Measurements from ENCODE around the gene PSMD8. TPM values are rescaled to one million over a fixed set of nuclear protein-coding genes. Genes with fewer than 3 reads are reported as not detected.
"Not testable (repeated sequence)": the region's sequence is repeated elsewhere in the genome, so short reads cannot be mapped to it uniquely, and the experiment has no call there.

Gene PSMD8
- total and polyA plus RNA-seq, 4 experiments from 2014 or later, result 89.6 to 197 (median 134) TPM

DNA sequence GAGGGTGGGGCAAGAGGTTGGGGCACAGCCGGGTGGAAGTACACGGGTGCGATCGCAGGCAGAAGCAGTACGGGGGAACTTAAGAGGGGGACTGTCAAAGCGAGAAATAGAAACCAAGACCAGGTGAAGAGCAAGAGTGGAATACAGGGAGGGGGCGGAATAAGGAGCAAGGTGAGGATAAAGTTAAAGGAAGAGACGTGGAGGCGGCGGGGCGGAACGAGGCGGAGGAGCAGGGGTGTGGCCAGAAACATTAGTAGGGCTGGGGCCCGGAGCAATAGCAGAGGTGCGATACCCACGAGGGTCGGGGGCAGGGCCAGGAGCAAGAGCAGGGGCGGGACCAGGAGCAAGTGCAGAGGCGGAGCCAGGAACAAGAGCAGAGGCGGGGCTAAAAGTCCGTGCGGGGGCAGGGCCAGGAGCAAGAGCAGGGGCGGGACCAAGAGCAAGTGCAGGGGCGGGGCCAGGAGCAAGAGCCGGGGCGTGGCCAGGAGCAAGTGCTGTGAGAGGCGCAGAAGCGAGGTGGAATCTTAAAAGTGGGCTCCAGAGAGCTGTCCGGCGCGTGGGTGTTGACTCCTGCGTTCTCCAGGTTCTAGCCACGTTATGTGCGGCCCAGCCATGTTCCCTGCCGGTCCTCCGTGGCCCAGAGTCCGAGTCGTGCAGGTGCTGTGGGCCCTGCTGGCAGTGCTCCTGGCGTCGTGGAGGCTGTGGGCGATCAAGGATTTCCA, 37.6 kb upstream of the PSMD8 start:
- H3K27me3 Mint-ChIP-seq, result no peaks in the 10 kb centered on the region
- no peaks in the 10 kb centered on the region for H3K27me3 ChIP-seq (ENCODE audit: insufficient read depth, low read length)
- peak; percentile 94 to 96 (median 95) for DNase-seq
- peak overlapping the region; percentile 83 for H3K27ac ChIP-seq (ENCODE audit: low read depth, low read length)
- H3K4me3 ChIP-seq (ENCODE audit: low read length in 2 of 2), result peak overlapping the region; percentile 79 to 88
- peaks cover 7% of the 10 kb centered on the region for H3K4me1 ChIP-seq (ENCODE audit: insufficient read depth, low read length)
- H3K36me3 ChIP-seq (ENCODE audit: insufficient read depth, low read length), result no peaks in the 10 kb centered on the region
- ChIA-PET POLR2A (ENCODE audit: partially characterized antibody) (interaction anchor here (0.6 to 4.2 kb wide), 8 partner anchors 18 to 432 kb away, joined by 3 to 90 read pairs (median 4); partner anchors contain the start of genes EIF3K, FAM98C, GGN and PSMD8), CTCF (ENCODE audit: partially characterized antibody) (interaction anchor here (1.0 to 7.8 kb wide), 12 partner anchors 24 to 434 kb away, joined by 3 to 73 read pairs (median 6); partner anchors contain the start of genes FAM98C, PSMD8, SIPA1L3 and WDR87)
- H3K9me3 ChIP-seq (ENCODE audit: control insufficient read depth in 1 of 2, low read length in 2 of 2), result no peaks in the 10 kb centered on the region
- H3K27ac Mint-ChIP-seq, result peak overlapping the region; percentile 94 to 100 (median 99)
- H3K9me3 Mint-ChIP-seq, result peaks cover 0 to 2% (median 0%) of the 10 kb centered on the region in 8 donors
- intact Hi-C loops (cut with micrococcal nuclease), result loop anchor here (1.0 to 10.0 kb wide), 7 partner anchors 38 to 1022 kb away; partner anchors contain the start of genes ACTN4, PSMD8 and SIPA1L3
- H3K4me1 Mint-ChIP-seq, result peaks cover 11 to 20% (median 16%) of the 10 kb centered on the region in 4 donors
- peaks cover 5 to 13% of the 10 kb centered on the region in 2 donors for H3K36me3 Mint-ChIP-seq
- peak overlapping the region; percentile 93 to 99 (median 96) for H3K4me3 Mint-ChIP-seq

DNA sequence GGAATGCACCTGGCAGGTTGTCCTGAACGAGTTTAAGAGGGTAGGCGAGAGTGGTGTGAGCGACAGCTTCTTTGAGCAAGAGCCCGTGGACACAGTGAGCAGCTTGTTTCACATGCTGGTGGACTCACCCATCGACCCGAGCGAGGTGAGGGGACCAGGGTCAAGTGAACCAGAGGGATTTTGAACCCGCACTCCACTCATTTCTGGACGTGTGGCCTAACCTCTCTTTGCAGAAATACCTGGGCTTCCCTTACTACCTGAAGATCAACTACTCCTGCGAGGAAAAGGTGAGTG, 37.1 kb upstream of the PSMD8 start:
- Mint-ChIP-seq H3K9me3 (peaks cover 0 to 2% (median 0%) of the 10 kb centered on the region in 8 donors), H3K27me3 (no peaks in the 10 kb centered on the region), H3K27ac (peak overlapping the region; percentile 94 to 100 (median 99)), H3K4me1 (peaks cover 11 to 20% (median 16%) of the 10 kb centered on the region in 4 donors), H3K4me3 (peak overlapping the region; percentile 93 to 99 (median 96)), H3K36me3 (peaks cover 5 to 13% of the 10 kb centered on the region in 2 donors)
- DNase-seq, result no peak
- CTCF ChIA-PET (ENCODE audit: partially characterized antibody), result interaction anchor here (1.0 to 2.0 kb wide), 4 partner anchors 37 to 103 kb away, joined by 3 to 13 read pairs (median 6); partner anchors contain the start of genes FAM98C and PSMD8
- intact Hi-C loops (cut with micrococcal nuclease), result loop anchor here (5.0 to 10.0 kb wide), 3 partner anchors 195 to 1023 kb away; no protein-coding TSS in a partner anchor
- Histone ChIP-seq H3K9me3 (ENCODE audit: control insufficient read depth in 1 of 2, low read length in 2 of 2) (no peaks in the 10 kb centered on the region), H3K36me3 (ENCODE audit: insufficient read depth, low read length) (no peaks in the 10 kb centered on the region), H3K4me1 (ENCODE audit: insufficient read depth, low read length) (peaks cover 7% of the 10 kb centered on the region), H3K27ac (ENCODE audit: low read depth, low read length) (peak overlapping the region; percentile 83), H3K4me3 (ENCODE audit: low read length in 2 of 2) (peak overlapping the region; percentile 34 to 79), H3K27me3 (ENCODE audit: insufficient read depth, low read length) (no peaks in the 10 kb centered on the region)
- POLR2A ChIA-PET (ENCODE audit: partially characterized antibody), result interaction anchor here (0.8 to 4.2 kb wide), 4 partner anchors 18 to 281 kb away, joined by 3 to 90 read pairs (median 6); partner anchors contain the start of genes EIF3K, FAM98C and PSMD8

GRCh38 chr19:38339011-38339410, 35.4 kb upstream of the PSMD8 start:
- peak overlapping the region in 2 of 8 donors; percentile 30 to 63 for H3K4me3 Mint-ChIP-seq
- H3K36me3 Mint-ChIP-seq, result peaks cover 5 to 14% of the 10 kb centered on the region in 2 donors
- POLR2A ChIA-PET (ENCODE audit: partially characterized antibody); H3K27me3 Mint-ChIP-seq; DNase-seq; H3K9me3 ChIP-seq (ENCODE audit: control insufficient read depth in 1 of 2, low read length in 2 of 2); H3K4me1 ChIP-seq (ENCODE audit: insufficient read depth, low read length); H3K27ac ChIP-seq (ENCODE audit: low read depth, low read length); H3K36me3 ChIP-seq (ENCODE audit: insufficient read depth, low read length); H3K9me3 Mint-ChIP-seq; H3K27me3 ChIP-seq (ENCODE audit: insufficient read depth, low read length); H3K4me3 ChIP-seq (ENCODE audit: low read length in 2 of 2): not testable (repeated sequence)
- intact Hi-C loops (cut with micrococcal nuclease), result loop anchor here (5.0 to 10.0 kb wide), 3 partner anchors 197 to 1024 kb away; no protein-coding TSS in a partner anchor
- CTCF ChIA-PET (ENCODE audit: partially characterized antibody), result interaction anchor here (2.0 kb wide), 1 partner anchor 96 kb away, joined by 13 read pairs; no protein-coding TSS in a partner anchor
- H3K27ac Mint-ChIP-seq, result peak overlapping the region in 1 of 7 donors; percentile 46
- H3K4me1 Mint-ChIP-seq, result peaks cover 11 to 20% (median 16%) of the 10 kb centered on the region in 4 donors

- DNase-seq, result no peak
- CTCF ChIA-PET (ENCODE audit: partially characterized antibody), result no interaction called here
- Histone ChIP-seq H3K4me3 (ENCODE audit: low read length in 2 of 2) (no peak overlapping the region), H3K9me3 (ENCODE audit: control insufficient read depth in 1 of 2, low read length in 2 of 2) (no peaks in the 10 kb centered on the region), H3K27ac (ENCODE audit: low read depth, low read length) (no peak overlapping the region), H3K36me3 (ENCODE audit: insufficient read depth, low read length) (no peaks in the 10 kb centered on the region), H3K4me1 (ENCODE audit: insufficient read depth, low read length) (peaks cover 7% of the 10 kb centered on the region), H3K27me3 (ENCODE audit: insufficient read depth, low read length) (no peaks in the 10 kb centered on the region)
- Mint-ChIP-seq H3K4me1 (peaks cover 11 to 17% (median 15%) of the 10 kb centered on the region in 4 donors), H3K27ac (peak overlapping the region in 2 of 7 donors; percentile 30 to 69), H3K9me3 (peaks cover 0 to 1% (median 0%) of the 10 kb centered on the region in 8 donors), H3K4me3 (no peak overlapping the region), H3K36me3 (peaks cover 7 to 12% of the 10 kb centered on the region in 2 donors), H3K27me3 (no peaks in the 10 kb centered on the region)
- POLR2A ChIA-PET (ENCODE audit: partially characterized antibody), result no interaction called here
- intact Hi-C loops (cut with micrococcal nuclease), result no loop called here
These were observed 33.4 kb upstream of the PSMD8 start for GRCh38 chr19:38340927-38341326.

DNA sequence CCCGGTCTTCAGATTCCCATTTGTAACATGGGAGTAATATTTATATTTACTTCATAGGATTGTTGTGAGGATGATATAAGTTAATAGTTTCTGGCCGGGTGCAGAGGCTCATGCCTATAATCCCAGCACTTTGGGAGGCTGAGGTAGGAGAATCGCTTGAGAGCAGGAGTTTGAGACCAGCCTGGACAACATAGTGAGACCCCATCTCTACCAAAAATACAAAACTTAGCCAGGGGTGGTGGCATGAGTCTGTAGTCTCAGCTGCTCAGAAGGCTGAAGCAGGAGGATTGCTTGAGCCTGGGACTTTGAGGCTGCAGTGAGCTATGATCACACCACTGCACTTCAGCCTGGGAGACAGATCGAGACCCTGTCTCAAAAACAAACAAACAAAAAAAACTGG, 27.5 kb upstream of the PSMD8 start:
- no peaks in the 10 kb centered on the region for H3K9me3 ChIP-seq (ENCODE audit: control insufficient read depth in 1 of 2, low read length in 2 of 2)
- H3K4me3 ChIP-seq (ENCODE audit: low read length in 2 of 2), result no peak overlapping the region
- H3K27ac Mint-ChIP-seq, result no peak overlapping the region
- no peaks in the 10 kb centered on the region for H3K4me1 ChIP-seq (ENCODE audit: insufficient read depth, low read length)
- H3K27me3 Mint-ChIP-seq, result no peaks in the 10 kb centered on the region
- no peaks in the 10 kb centered on the region for H3K4me1 Mint-ChIP-seq
- intact Hi-C loops (cut with micrococcal nuclease), result no loop called here
- H3K27me3 ChIP-seq (ENCODE audit: insufficient read depth, low read length), result no peaks in the 10 kb centered on the region
- no peak overlapping the region for H3K4me3 Mint-ChIP-seq
- H3K27ac ChIP-seq (ENCODE audit: low read depth, low read length), result no peak overlapping the region
- no peak for DNase-seq
- H3K36me3 ChIP-seq (ENCODE audit: insufficient read depth, low read length), result no peaks in the 10 kb centered on the region
- ChIA-PET CTCF (ENCODE audit: partially characterized antibody) (no interaction called here), POLR2A (ENCODE audit: partially characterized antibody) (no interaction called here)
- no peaks in the 10 kb centered on the region for H3K9me3 Mint-ChIP-seq
- H3K36me3 Mint-ChIP-seq, result peaks cover 1 to 3% of the 10 kb centered on the region in 2 donors

DNA sequence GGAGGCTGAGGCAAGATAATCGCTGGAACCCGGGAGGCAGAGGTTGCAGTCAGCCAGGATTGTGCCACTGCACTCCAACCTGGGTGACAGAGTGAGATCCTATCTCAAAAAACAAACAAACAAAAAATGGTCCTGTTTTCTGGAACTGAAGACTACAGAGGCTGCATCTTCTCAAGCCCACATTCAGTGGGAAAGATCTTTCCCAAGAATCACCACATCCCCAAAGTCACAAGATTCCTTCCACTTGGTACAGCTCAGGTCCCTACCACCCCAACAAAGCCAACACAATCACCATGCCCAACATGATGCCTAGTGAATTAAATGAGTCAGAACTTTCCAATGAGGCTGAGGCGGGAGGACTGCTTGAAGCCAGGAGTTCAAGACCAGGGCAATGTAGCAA, 23.5 kb upstream of the PSMD8 start:
- POLR2A ChIA-PET (ENCODE audit: partially characterized antibody), result interaction anchor here (0.9 to 1.2 kb wide), 2 partner anchors 10 to 23 kb away, joined by 3 read pairs; partner anchors contain the start of gene PSMD8
- H3K36me3 ChIP-seq (ENCODE audit: insufficient read depth, low read length), result no peaks in the 10 kb centered on the region
- intact Hi-C loops (cut with micrococcal nuclease), result no loop called here
- Mint-ChIP-seq H3K27me3 (no peaks in the 10 kb centered on the region), H3K4me3 (no peak overlapping the region), H3K4me1 (no peaks in the 10 kb centered on the region), H3K36me3 (peaks cover 0 to 1% of the 10 kb centered on the region in 2 donors), H3K9me3 (no peaks in the 10 kb centered on the region), H3K27ac (no peak overlapping the region)
- no peak overlapping the region for H3K4me3 ChIP-seq (ENCODE audit: low read length in 2 of 2)
- no peaks in the 10 kb centered on the region for H3K27me3 ChIP-seq (ENCODE audit: insufficient read depth, low read length)
- H3K27ac ChIP-seq (ENCODE audit: low read depth, low read length), result no peak overlapping the region
- DNase-seq, result no peak
- CTCF ChIA-PET (ENCODE audit: partially characterized antibody), result no interaction called here
- H3K4me1 ChIP-seq (ENCODE audit: insufficient read depth, low read length), result no peaks in the 10 kb centered on the region
- H3K9me3 ChIP-seq (ENCODE audit: control insufficient read depth in 1 of 2, low read length in 2 of 2), result no peaks in the 10 kb centered on the region

- Histone ChIP-seq H3K4me1 (ENCODE audit: insufficient read depth, low read length) (no peaks in the 10 kb centered on the region), H3K36me3 (ENCODE audit: insufficient read depth, low read length) (no peaks in the 10 kb centered on the region), H3K27ac (ENCODE audit: low read depth, low read length) (no peak overlapping the region), H3K27me3 (ENCODE audit: insufficient read depth, low read length) (no peaks in the 10 kb centered on the region), H3K4me3 (ENCODE audit: low read length in 2 of 2) (no peak overlapping the region), H3K9me3 (ENCODE audit: control insufficient read depth in 1 of 2, low read length in 2 of 2) (no peaks in the 10 kb centered on the region)
- Mint-ChIP-seq H3K9me3 (no peaks in the 10 kb centered on the region), H3K27ac (no peak overlapping the region), H3K27me3 (no peaks in the 10 kb centered on the region), H3K4me1 (no peaks in the 10 kb centered on the region), H3K4me3 (no peak overlapping the region), H3K36me3 (no peaks in the 10 kb centered on the region)
- CTCF ChIA-PET (ENCODE audit: partially characterized antibody), result no interaction called here
- DNase-seq, result no peak
- POLR2A ChIA-PET (ENCODE audit: partially characterized antibody), result no interaction called here
- intact Hi-C loops (cut with micrococcal nuclease), result no loop called here
These were observed 22.4 kb upstream of the PSMD8 start for GRCh38 chr19:38351865-38352395.
